Fibroblast of lung (primary cell): ENCODE measurements around the gene AOAH. TPM values are rescaled to one million over a fixed set of nuclear protein-coding genes. Genes with fewer than 3 reads are reported as not detected.
A peak's percentile ranks its signal among the peaks of the same experiment; 100 is the strongest.

Experiments used
- DNase-seq, 2 donors: peaks; one replicate each; pipeline versions ENCODE4 v3.0.0 to v3.0.0-alpha.2; 2010; ENCODE audit warnings: low read depth in 2 of 2
- H2AFZ ChIP-seq: 2 replicates; pipeline ENCODE4 v1.5.1; 2012; ENCODE audit warnings: low read length, control low read depth, inconsistent platforms
- H3K27ac ChIP-seq: 2 replicates; pipeline ENCODE4 v1.5.1; 2011; ENCODE audit warnings: low read length, control low read depth; ENCODE audit not compliant: insufficient read depth
- H3K27me3 ChIP-seq: 2 replicates; pipeline ENCODE4 v1.5.1; 2011; ENCODE audit warnings: mild to moderate bottlenecking, low read length; ENCODE audit not compliant: control insufficient read depth, insufficient read depth
- H3K36me3 ChIP-seq: 2 replicates; pipeline ENCODE4 v1.5.1; 2011; ENCODE audit warnings: low read length; ENCODE audit not compliant: control insufficient read depth, insufficient read depth
- H3K4me1 ChIP-seq: 2 replicates; pipeline ENCODE4 v1.5.1; 2011; ENCODE audit warnings: low read length; ENCODE audit not compliant: control insufficient read depth, insufficient read depth; ENCODE audit errors: extremely low read depth
- H3K4me2 ChIP-seq: 2 replicates; pipeline ENCODE4 v1.5.1; 2011; ENCODE audit warnings: low read length, control low read depth; ENCODE audit not compliant: insufficient read depth; ENCODE audit errors: extremely low read depth
- H3K4me3 ChIP-seq, 4 experiments: fragments of 200-600 bp in 1 of 4; sonication (generic) in 1 of 4; replicated peaks in 1 of 4; 2 replicates each; pipeline ENCODE4 v1.5.1; 2011 to 2016; ENCODE audit warnings: low read length in 4 of 4, low read depth in 3 of 4, mild to moderate bottlenecking in 3 of 4, control low read depth in 2 of 4, inconsistent platforms in 1 of 4, mixed read lengths in 1 of 4; ENCODE audit not compliant: insufficient read depth in 1 of 4; ENCODE audit errors: control extremely low read depth in 1 of 4
- H3K79me2 ChIP-seq: 2 replicates; pipeline ENCODE4 v1.5.1; 2012; ENCODE audit warnings: mild to moderate bottlenecking, low read length, inconsistent platforms; ENCODE audit not compliant: control insufficient read depth, insufficient read depth
- H3K9ac ChIP-seq: 2 replicates; pipeline ENCODE4 v1.5.1; 2011; ENCODE audit warnings: mild to moderate bottlenecking, low read length, control low read depth; ENCODE audit not compliant: insufficient read depth
- H3K9me3 ChIP-seq: 2 replicates; pipeline ENCODE4 v1.5.1; 2012; ENCODE audit warnings: low read depth, low read length; ENCODE audit not compliant: control insufficient read depth, insufficient read depth
- H4K20me1 ChIP-seq: 2 replicates; pipeline ENCODE4 v1.5.1; 2011; ENCODE audit warnings: low read length; ENCODE audit not compliant: control insufficient read depth, insufficient read depth; ENCODE audit errors: extremely low read depth
- CTCF ChIP-seq, 2 donors: IDR thresholded peaks in 1 of 2; conservative IDR thresholded peaks in 1 of 2; 1 replicate in 1 of 2; 2 replicates in 1 of 2; pipeline ENCODE4 v1.5.1; 2011 to 2012; ENCODE audit warnings: low read length in 2 of 2, control low read depth in 1 of 2, inconsistent platforms in 1 of 2, low read depth in 1 of 2, mild to moderate bottlenecking in 1 of 2
- EZH2 ChIP-seq: IDR thresholded peaks from 2 replicates; pipeline ENCODE4 v1.5.1; 2012; ENCODE audit warnings: low read length, control low read depth, mild to moderate bottlenecking; ENCODE audit errors: missing control alignments
- polyA plus RNA-seq, 2 donors: library from polyadenylated mRNA; depleted of rRNA in 1 of 2; stranded (reverse) in 1 of 2; unstranded in 1 of 2; fragments of >200 nt; gene quantifications; 2 replicates each; pipeline ENCODE4 v1.2.1, GENCODE V29; 2011 to 2012; ENCODE audit warnings: missing spikeins in 1 of 2
- total RNA-seq: library from RNA; depleted of rRNA; stranded (reverse); fragments of >200 nt; gene quantifications from 2 replicates; pipeline ENCODE4 v1.2.1, GENCODE V29; 2014

AOAH gene
- total and polyA plus RNA-seq, 2 donors (not counting 1 experiment from before 2014, with no cell fraction given): not detected

- H3K4me3 ChIP-seq: no peak overlapping the region
- H3K9me3 ChIP-seq: no peaks in the 10 kb centered on the region
- no peaks in the 10 kb centered on the region for H3K36me3 ChIP-seq
- no peak overlapping the region for H3K27ac ChIP-seq
- no peak overlapping the region for H3K4me2 ChIP-seq
- H2AFZ ChIP-seq: no peak overlapping the region
- no peaks in the 10 kb centered on the region for H4K20me1 ChIP-seq
- peak; percentile 7 to 16 for DNase-seq
- no peaks in the 10 kb centered on the region for H3K4me1 ChIP-seq
- H3K9ac ChIP-seq: no peak overlapping the region
- TF ChIP-seq EZH2 (no peak), CTCF (conservative IDR thresholded peaks at IDR 0.05 in 1 of 2, IDR thresholded peaks at IDR 0.05 in 1 of 2; ENCODE audit: low read depth in 1 of 2, low read length in 2 of 2) (no peak)
- no peaks in the 10 kb centered on the region for H3K79me2 ChIP-seq
- H3K27me3 ChIP-seq: no peaks in the 10 kb centered on the region
Observed at GRCh38 chr7:36598054-36598674, 126.1 kb downstream of the AOAH start.

GRCh38 chr7:36597090-36597773 lies 127.1 kb downstream of the AOAH start:
- TF ChIP-seq EZH2 (no peak), CTCF (conservative IDR thresholded peaks at IDR 0.05 in 1 of 2, IDR thresholded peaks at IDR 0.05 in 1 of 2; ENCODE audit: low read depth in 1 of 2, low read length in 2 of 2) (no peak)
- H4K20me1 ChIP-seq: no peaks in the 10 kb centered on the region
- no peaks in the 10 kb centered on the region for H3K79me2 ChIP-seq
- no peak overlapping the region for H3K4me3 ChIP-seq
- H2AFZ ChIP-seq: no peak overlapping the region
- no peak overlapping the region for H3K9ac ChIP-seq
- no peak overlapping the region for H3K4me2 ChIP-seq
- no peaks in the 10 kb centered on the region for H3K27me3 ChIP-seq
- no peaks in the 10 kb centered on the region for H3K36me3 ChIP-seq
- H3K4me1 ChIP-seq: no peaks in the 10 kb centered on the region
- no peaks in the 10 kb centered on the region for H3K9me3 ChIP-seq
- H3K27ac ChIP-seq: no peak overlapping the region
- DNase-seq: no peak

GRCh38 chr7:36594445-36594844 lies 129.8 kb downstream of the AOAH start:
- H3K4me2 ChIP-seq: no peak overlapping the region
- no peaks in the 10 kb centered on the region for H3K36me3 ChIP-seq
- H3K9ac ChIP-seq: no peak overlapping the region
- no peaks in the 10 kb centered on the region for H3K27me3 ChIP-seq
- H3K27ac ChIP-seq: no peak overlapping the region
- no peak for DNase-seq
- no peaks in the 10 kb centered on the region for H3K9me3 ChIP-seq
- no peak overlapping the region for H2AFZ ChIP-seq
- no peaks in the 10 kb centered on the region for H4K20me1 ChIP-seq
- no peak for TF ChIP-seq EZH2
- no peak for TF ChIP-seq CTCF (conservative IDR thresholded peaks at IDR 0.05 in 1 of 2, IDR thresholded peaks at IDR 0.05 in 1 of 2; ENCODE audit: low read depth in 1 of 2, low read length in 2 of 2)
- no peaks in the 10 kb centered on the region for H3K4me1 ChIP-seq
- H3K4me3 ChIP-seq: no peak overlapping the region
- H3K79me2 ChIP-seq: no peaks in the 10 kb centered on the region
